IMR-90 (cell line): ENCODE data around the gene FNDC7. TPM values are rescaled to one million over a fixed set of nuclear protein-coding genes. Genes with fewer than 3 reads are reported as not detected.

Experiments
- ATAC-seq: fragments of 200-7000 bp; cut with Tn5 transposase; 2 replicates; pipeline ENCODE4 v1.9.1; 2020; ENCODE audit warnings: low read depth, mild to moderate bottlenecking, moderate library complexity
- BruUV-seq: library from RNA; stranded (reverse); fragments of 400-500 nt; replicated peaks from 2 replicates; lab custom pipeline; 2021; lab: Mats Ljungman, UMichigan
- CTCF ChIA-PET: fragments of 300-600 bp; formaldehyde crosslinking; extraction: SDS; loops from one replicate; lab custom pipeline; 2021; ENCODE audit warnings: antibody characterized with exemption; lab: Yijun Ruan, JAX
- POLR2A ChIA-PET: fragments of 300-600 bp; sonication (Branson Sonifier 250); formaldehyde crosslinking; loops from one replicate; lab custom pipeline; 2022; ENCODE audit warnings: antibody characterized with exemption; ENCODE audit not compliant: unreplicated experiment; lab: Charles Lee
- DNase-seq: peaks from one replicate; pipeline ENCODE4 v3.0.0; 2013
- H2AFZ ChIP-seq: replicated peaks from 2 replicates; pipeline ENCODE3; 2013; ENCODE audit warnings: low read length, mild to moderate bottlenecking; ENCODE audit not compliant: poor library complexity
- H2AK5ac ChIP-seq: 2 replicates; pipeline ENCODE4 v1.6.1; 2013; ENCODE audit warnings: low read depth, low read length, inconsistent platforms
- H2AK9ac ChIP-seq: replicated peaks from 2 replicates; pipeline ENCODE3; 2013; ENCODE audit warnings: mild to moderate bottlenecking, low read depth, low read length, moderate library complexity; ENCODE audit not compliant: poor library complexity
- H2BK120ac ChIP-seq: 2 replicates; pipeline ENCODE4 v1.6.1; 2013; ENCODE audit warnings: low read depth, low read length, inconsistent platforms
- H2BK15ac ChIP-seq: 3 replicates; pipeline ENCODE4 v1.6.1; 2013; ENCODE audit warnings: low read depth, low read length, inconsistent platforms
- H2BK20ac ChIP-seq: 2 replicates; pipeline ENCODE4 v1.6.1; 2013; ENCODE audit warnings: low read depth, mild to moderate bottlenecking, inconsistent platforms, low read length, moderate library complexity
- H2BK5ac ChIP-seq: 2 replicates; pipeline ENCODE4 v1.6.1; 2013; ENCODE audit warnings: mild to moderate bottlenecking, low read depth, low read length, inconsistent platforms; ENCODE audit not compliant: poor library complexity, severe bottlenecking
- H3K14ac ChIP-seq: replicated peaks from 2 replicates; pipeline ENCODE4 v1.6.1; 2013; ENCODE audit warnings: low read depth, low read length, inconsistent platforms
- H3K18ac ChIP-seq: 2 replicates; pipeline ENCODE4 v1.6.1; 2013; ENCODE audit warnings: low read depth, low read length, control low read depth
- H3K23ac ChIP-seq: 2 replicates; pipeline ENCODE4 v1.6.1; 2013; ENCODE audit warnings: low read depth, low read length, inconsistent platforms
- H3K27ac ChIP-seq: 2 replicates; pipeline ENCODE4 v1.5.1; 2013; ENCODE audit warnings: mild to moderate bottlenecking, control low read depth, low read length; ENCODE audit not compliant: insufficient read depth
- H3K27me3 ChIP-seq: 2 replicates; pipeline ENCODE4 v1.6.1; 2013; ENCODE audit warnings: low read length; ENCODE audit not compliant: control insufficient read depth, insufficient read depth
- H3K36me3 ChIP-seq: 2 replicates; pipeline ENCODE4 v1.6.1; 2013; ENCODE audit warnings: low read length, mixed read lengths; ENCODE audit not compliant: control insufficient read depth, insufficient read depth
- H3K4ac ChIP-seq: 2 replicates; pipeline ENCODE4 v1.6.1; 2013; ENCODE audit warnings: low read depth, low read length, inconsistent platforms
- H3K4me1 ChIP-seq: 2 replicates; pipeline ENCODE4 v1.6.1; 2013; ENCODE audit warnings: low read length, mixed read lengths; ENCODE audit not compliant: control insufficient read depth, insufficient read depth
- H3K4me2 ChIP-seq: 2 replicates; pipeline ENCODE4 v1.6.1; 2013; ENCODE audit warnings: low read depth, mild to moderate bottlenecking, control low read depth, low read length, moderate library complexity
- H3K4me3 ChIP-seq: 2 replicates; pipeline ENCODE4 v1.5.1; 2013; ENCODE audit warnings: low read depth, mild to moderate bottlenecking, control low read depth, low read length, moderate library complexity; ENCODE audit not compliant: insufficient read depth
- H3K56ac ChIP-seq: 2 replicates; pipeline ENCODE4 v1.6.1; 2013; ENCODE audit warnings: low read length, inconsistent platforms; ENCODE audit not compliant: insufficient read depth; ENCODE audit errors: extremely low read depth
- H3K79me1 ChIP-seq, 2 experiments: 2 replicates each; pipeline ENCODE4 v1.6.1; 2013; ENCODE audit warnings: low read length in 2 of 2, inconsistent platforms in 1 of 2, low read depth in 1 of 2
- H3K9ac ChIP-seq: 2 replicates; pipeline ENCODE4 v1.6.1; 2013; ENCODE audit warnings: low read depth, low read length, control low read depth
- H3K9me1 ChIP-seq: 2 replicates; pipeline ENCODE4 v1.6.1; 2013; ENCODE audit warnings: low read length, inconsistent platforms; ENCODE audit not compliant: insufficient read depth
- H3K9me3 ChIP-seq: 2 replicates; pipeline ENCODE4 v1.6.1; 2013; ENCODE audit warnings: low read length; ENCODE audit not compliant: control insufficient read depth, insufficient read depth
- H4K20me1 ChIP-seq: 2 replicates; pipeline ENCODE4 v1.6.1; 2013; ENCODE audit warnings: low read length, inconsistent platforms; ENCODE audit not compliant: insufficient read depth
- H4K5ac ChIP-seq: 2 replicates; pipeline ENCODE4 v1.6.1; 2013; ENCODE audit warnings: mild to moderate bottlenecking, low read depth, low read length, control low read depth
- H4K8ac ChIP-seq, 2 experiments: 2 replicates each; pipeline ENCODE4 v1.6.1; 2013; ENCODE audit warnings: low read depth in 2 of 2, low read length in 2 of 2, control low read depth in 1 of 2, inconsistent platforms in 1 of 2
- H4K91ac ChIP-seq: 2 replicates; pipeline ENCODE4 v1.6.1; 2013; ENCODE audit warnings: low read depth, low read length, inconsistent platforms; ENCODE audit not compliant: insufficient read depth
- BHLHE40 ChIP-seq: fragments of 150-350 bp; IDR thresholded peaks from 2 replicates; pipeline ENCODE4 v1.6.1; 2016; ENCODE audit warnings: mild to moderate bottlenecking, low read depth, low read length
- CEBPB ChIP-seq: IDR thresholded peaks from 2 replicates; pipeline ENCODE4 v1.6.1; 2012; ENCODE audit warnings: low read depth, low read length, improper control_type of control experiment
- CHD1 ChIP-seq: IDR thresholded peaks from 2 replicates; pipeline ENCODE4 v1.6.1; 2012; ENCODE audit warnings: low read depth, low read length, improper control_type of control experiment
- CTCF ChIP-seq: conservative IDR thresholded peaks from 2 replicates; pipeline ENCODE4 v1.5.1; 2012; ENCODE audit warnings: mild to moderate bottlenecking, low read depth, low read length, improper control_type of control experiment
- ELK1 ChIP-seq: fragments of 150-350 bp; IDR thresholded peaks from 2 replicates; pipeline ENCODE4 v1.6.1; 2016; ENCODE audit warnings: low read depth, mild to moderate bottlenecking, low read length, moderate library complexity, borderline replicate concordance
- FOS ChIP-seq: fragments of 150-350 bp; IDR thresholded peaks from 2 replicates; pipeline ENCODE4 v1.6.1; 2016; ENCODE audit warnings: low read depth, low read length
- MAFK ChIP-seq: IDR thresholded peaks from 2 replicates; pipeline ENCODE4 v1.6.1; 2012; ENCODE audit warnings: low read depth, low read length, improper control_type of control experiment
- MXI1 ChIP-seq: IDR thresholded peaks from 2 replicates; pipeline ENCODE4 v1.6.1; 2012; ENCODE audit warnings: low read depth, mild to moderate bottlenecking, low read length, moderate library complexity, borderline replicate concordance
- NFE2L2 ChIP-seq: fragments of 150-350 bp; IDR thresholded peaks from 2 replicates; pipeline ENCODE4 v1.6.1; 2016; ENCODE audit warnings: low read depth, mild to moderate bottlenecking, low read length
- POLR2A ChIP-seq: IDR thresholded peaks from 2 replicates; pipeline ENCODE4 v1.6.1; 2012; ENCODE audit warnings: mild to moderate bottlenecking, low read depth, low read length
- RCOR1 ChIP-seq: IDR thresholded peaks from 2 replicates; pipeline ENCODE4 v1.6.1; 2012; ENCODE audit warnings: mild to moderate bottlenecking, low read length, improper control_type of control experiment; ENCODE audit not compliant: insufficient replicate concordance
- RFX5 ChIP-seq: IDR thresholded peaks from 2 replicates; pipeline ENCODE4 v1.8.0; 2012; ENCODE audit warnings: low read depth, mild to moderate bottlenecking, low read length, moderate library complexity
- USF2 ChIP-seq: fragments of 150-350 bp; IDR thresholded peaks from 2 replicates; pipeline ENCODE4 v1.6.1; 2017; ENCODE audit warnings: mild to moderate bottlenecking, antibody characterized with exemption, low read length, low read depth
- WGBS, 2 experiments: methylation state at CpG; one replicate each; pipeline versions ENCODE4 v1.1.5 to v1.1.7; 2013; ENCODE audit warnings: missing lambda C conversion rate in 2 of 2; ENCODE audit not compliant: insufficient read length in 1 of 2; ENCODE audit errors: extremely low coverage in 2 of 2; 5-methylcytosine and 5-hydroxymethylcytosine counted together
- dilution Hi-C: fragments of 300-500 bp; cut with HindIII; formaldehyde crosslinking; loops from one replicate; pipeline ENCODE4 v1.14.3; 2018; ENCODE audit warnings: low sequenced_read_pairs; ENCODE audit not compliant: unreplicated experiment
- in situ Hi-C: fragments of 300-500 bp; cut with MboI; formaldehyde crosslinking; loops from 3 replicates; pipeline ENCODE4 v1.14.3; 2019; ENCODE audit warnings: low sequenced_read_pairs, inconsistent platforms, mixed read lengths
- intact Hi-C: fragments of 100-400 bp; cut with micrococcal nuclease; formaldehyde crosslinking; loops from 2 replicates; pipeline ENCODE4 v1.10.0; 2022
- polyA plus RNA-seq, 3 experiments: library from polyadenylated mRNA; depleted of rRNA; stranded (reverse); fragments of >200 nt; gene quantifications; 2 replicates each; pipeline ENCODE4 v1.2.3, GENCODE V29; 2012; ENCODE audit warnings: low replicate concordance in 1 of 3
- total RNA-seq: library from RNA; depleted of rRNA; stranded (reverse); fragments of >200 nt; gene quantifications from 2 replicates; pipeline ENCODE4 v1.2.3, GENCODE V29; 2012

Gene FNDC7
- total and polyA plus RNA-seq, 2 of the 4 experiments (the other 2 are of a cell fraction): not detected

- Histone ChIP-seq H3K18ac (no peak overlapping the region), H2BK20ac (no peak overlapping the region), H3K4me2 (peak overlapping the region; percentile 90), H2AK5ac (peak overlapping the region; percentile 27; the same call in 1 of the 2 replicates), H3K4me3 (peak overlapping the region; percentile 84), H3K23ac (peak overlapping the region; percentile 61; the same call in 1 of the 2 replicates), H2BK120ac (0 out of 2 replicates have a peak overlapping the region, but pooled peaks have one; percentile 43), H3K27me3 (no peaks in the 10 kb centered on the region), H4K91ac (peak overlapping the region; percentile 44), H4K8ac (peak overlapping the region; percentile 62 to 94), H2AFZ (peak overlapping the region; percentile 99), H3K9me1 (no peaks in the 10 kb centered on the region), H3K36me3 (peaks cover 2% of the 10 kb centered on the region; the same call in 1 of the 2 replicates), H3K9me3 (no peaks in the 10 kb centered on the region), H2BK15ac (no peak overlapping the region), H4K5ac (peak overlapping the region; percentile 52), H2BK5ac (peak overlapping the region; percentile 56), H3K14ac (peak overlapping the region; percentile 59; the same call in 1 of the 2 replicates), H3K4ac (peak overlapping the region; percentile 85), H3K9ac (peak overlapping the region; percentile 86), H3K4me1 (no peaks in the 10 kb centered on the region), H3K56ac (peak overlapping the region; percentile 83; the same call in 1 of the 2 replicates), H3K27ac (peak overlapping the region; percentile 70), H3K79me1 (peaks cover 7 to 15% of the 10 kb centered on the region in 2 experiments; a peak in 3 of 4 replicates), H2AK9ac (peak overlapping the region; percentile 97), H4K20me1 (peaks cover 28% of the 10 kb centered on the region)
- intact Hi-C loops (loop anchor here (10.0 kb wide), 1 partner anchor 113 kb away; no protein-coding TSS in a partner anchor), in situ Hi-C loops (loop anchor here (5.0 to 10.0 kb wide), 2 partner anchors 56 to 203 kb away; partner anchors contain the start of gene STXBP3), dilution Hi-C loops (no loop called here)
- peak; percentile 5 for DNase-seq
- 5% methylated on average over 6 of the region's 12 CpGs; no CpG with 5 or more reads in 1 of the 2 experiments for WGBS, 2 experiments
- ChIA-PET CTCF (interaction anchor here (0.7 to 2.0 kb wide), 5 partner anchors 17 to 205 kb away, joined by 3 to 6 read pairs (median 3); partner anchors contain the start of gene EEIG2), POLR2A (interaction anchor here (0.5 to 1.1 kb wide), 5 partner anchors 29 to 114 kb away, joined by 3 to 5 read pairs (median 4); no protein-coding TSS in a partner anchor)
- BruUV-seq: no TSS peak
- ATAC-seq: peak; percentile 2; the same call in 1 of the 2 replicates
- no peak for TF ChIP-seq POLR2A
- no peak for TF ChIP-seq RCOR1
- no peak for TF ChIP-seq BHLHE40
- no peak for TF ChIP-seq CHD1
- TF ChIP-seq USF2: no peak
- no peak for TF ChIP-seq MXI1
- no peak for TF ChIP-seq ELK1
- no peak for TF ChIP-seq CTCF
- no peak for TF ChIP-seq CEBPB
- TF ChIP-seq NFE2L2: no peak
- TF ChIP-seq RFX5: no peak
- no peak for TF ChIP-seq MAFK
- no peak for TF ChIP-seq FOS
Measured at GRCh38 chr1:108691128-108691941, 21.4 kb upstream of the FNDC7 start.
